HepG2 (cell line): ENCODE results near the gene POLH. TPM values are rescaled to one million over a fixed set of nuclear protein-coding genes. Genes with fewer than 3 reads are reported as not detected.

ENCODE experiments used
- ATF5 ChIP-seq: sonication (generic); formaldehyde crosslinking; IDR thresholded peaks from 2 replicates; pipeline ENCODE4 v1.4.0; 2020; ENCODE audit warnings: mild to moderate bottlenecking, low read depth, missing genetic modification reagents
- CCAR2 ChIP-seq: fragments of 200-400 bp; formaldehyde crosslinking; optimal IDR thresholded peaks from 2 replicates; pipeline ENCODE3; 2018; ENCODE audit warnings: low read depth, mild to moderate bottlenecking, low read length, moderate library complexity
- ERF ChIP-seq: IDR thresholded peaks from 2 replicates; pipeline ENCODE4 v1.6.1; 2018; ENCODE audit warnings: missing biosample characterization, missing genetic modification reagents
- JDP2 ChIP-seq: sonication (generic); formaldehyde crosslinking; IDR thresholded peaks from 2 replicates; pipeline ENCODE4 v1.8.1; 2022; ENCODE audit warnings: missing genetic modification reagents, borderline replicate concordance
- JUN ChIP-seq: sonication (generic); formaldehyde crosslinking; IDR thresholded peaks from 2 replicates; pipeline ENCODE4 v1.4.0; 2020; ENCODE audit warnings: mild to moderate bottlenecking, missing genetic modification reagents
- KDM5B ChIP-seq: sonication (generic); formaldehyde crosslinking; IDR thresholded peaks from 2 replicates; pipeline ENCODE4 v1.4.0; 2020; ENCODE audit warnings: missing genetic modification reagents, mild to moderate bottlenecking, borderline replicate concordance
- KLF13 ChIP-seq: sonication (generic); formaldehyde crosslinking; IDR thresholded peaks from 2 replicates; pipeline ENCODE4 v1.4.0; 2020; ENCODE audit warnings: mild to moderate bottlenecking, missing genetic modification reagents
- MTA1 ChIP-seq: sonication (generic); formaldehyde crosslinking; IDR thresholded peaks from 2 replicates; pipeline ENCODE4 v1.4.0; 2020; ENCODE audit warnings: missing genetic modification reagents, mild to moderate bottlenecking, borderline replicate concordance
- MTF2 ChIP-seq: sonication (generic); formaldehyde crosslinking; IDR thresholded peaks from 2 replicates; pipeline ENCODE4 v1.5.0; 2020; ENCODE audit warnings: missing genetic modification reagents, borderline replicate concordance
- MYPOP ChIP-seq: sonication (generic); formaldehyde crosslinking; IDR thresholded peaks from 2 replicates; pipeline ENCODE4 v1.8.1; 2023; ENCODE audit warnings: mild to moderate bottlenecking, moderate library complexity, missing genetic modification reagents
- NFIC ChIP-seq: IDR thresholded peaks from 2 replicates; pipeline ENCODE4 v1.6.1; 2012; ENCODE audit warnings: mild to moderate bottlenecking, low read length, inconsistent platforms
- PAWR ChIP-seq: sonication (generic); formaldehyde crosslinking; IDR thresholded peaks from 2 replicates; pipeline ENCODE4 v1.4.0; 2020; ENCODE audit warnings: missing genetic modification reagents, mild to moderate bottlenecking, borderline replicate concordance
- TEAD2 ChIP-seq: sonication (generic); formaldehyde crosslinking; IDR thresholded peaks from 2 replicates; pipeline ENCODE4 v1.9.0; 2021; ENCODE audit warnings: missing genetic modification reagents
- YEATS2 ChIP-seq: sonication (generic); formaldehyde crosslinking; IDR thresholded peaks from 2 replicates; pipeline ENCODE4 v1.4.0; 2020; ENCODE audit warnings: missing genetic modification reagents, borderline replicate concordance
- ZC3H4 ChIP-seq: sonication (generic); formaldehyde crosslinking; IDR thresholded peaks from 2 replicates; pipeline ENCODE4 v1.4.0; 2020; ENCODE audit warnings: missing genetic modification reagents, borderline replicate concordance
- ZNF274 ChIP-seq: sonication (generic); formaldehyde crosslinking; IDR thresholded peaks from 2 replicates; pipeline ENCODE4 v1.5.1; 2020; ENCODE audit warnings: mild to moderate bottlenecking, missing genetic modification reagents
- ZNF460 ChIP-seq: sonication (generic); formaldehyde crosslinking; IDR thresholded peaks from 2 replicates; pipeline ENCODE4 v1.5.1; 2020; ENCODE audit warnings: missing genetic modification reagents, mild to moderate bottlenecking, borderline replicate concordance
- ZNF567 ChIP-seq: sonication (generic); formaldehyde crosslinking; IDR thresholded peaks from 2 replicates; pipeline ENCODE4 v1.8.1; 2023; ENCODE audit warnings: mild to moderate bottlenecking, missing genetic modification reagents, borderline replicate concordance
- ZNF703 ChIP-seq: sonication (generic); formaldehyde crosslinking; IDR thresholded peaks from 2 replicates; pipeline ENCODE4 v1.5.1; 2020; ENCODE audit warnings: missing genetic modification reagents, mild to moderate bottlenecking, moderate library complexity, borderline replicate concordance
- ZNF773 ChIP-seq: sonication (generic); formaldehyde crosslinking; IDR thresholded peaks from 2 replicates; pipeline ENCODE4 v1.4.0; 2020; ENCODE audit warnings: missing genetic modification reagents, borderline replicate concordance
- polyA plus RNA-seq, 8 experiments: library from polyadenylated mRNA; depleted of rRNA in 3 of 8; stranded (reverse) in 7 of 8; unstranded in 1 of 8; fragments of >200 nt; fragmentation: Illumina TruSeq in 4 of 8; extraction: Trizol in 4 of 8; gene quantifications; 2 replicates each; pipeline versions ENCODE4 v1.2.1 to v1.2.3, GENCODE V29; 2011 to 2016; ENCODE audit warnings: low read depth in 4 of 8, missing spikeins in 1 of 8, mixed read lengths in 1 of 8; ENCODE audit not compliant: insufficient read depth in 1 of 8
- total RNA-seq, 5 experiments: library from RNA; depleted of rRNA; stranded (reverse); fragments of >200 nt; fragmentation: Illumina TruSeq; extraction: Trizol; gene quantifications; 2 replicates each; pipeline ENCODE4 v1.2.3, GENCODE V29; 2016; ENCODE audit warnings: low read depth in 1 of 5
- TF ChIP-seq, protein P1 (sequence below): sonication (generic); formaldehyde crosslinking; IDR thresholded peaks from 2 replicates; pipeline ENCODE4 v1.4.0; 2020; ENCODE audit warnings: missing genetic modification reagents, borderline replicate concordance
- TF ChIP-seq, protein P2 (sequence below): sonication (generic); formaldehyde crosslinking; IDR thresholded peaks from 2 replicates; pipeline ENCODE4 v1.5.1; 2020; ENCODE audit warnings: missing genetic modification reagents, mild to moderate bottlenecking, borderline replicate concordance

The POLH gene
- total and polyA plus RNA-seq, 2 of the 13 experiments (the other 11 are each of a cell fraction or from before 2014, with no cell fraction given): 11.6 to 25.0 TPM

- no peak for TF ChIP-seq KLF13 (CRISPR knock-in tag)
- TF ChIP-seq MYPOP (CRISPR knock-in tag): no peak; the same call in none of the 2 replicates
- TF ChIP-seq NFIC: peak; percentile 25
- peak; percentile 94 for TF ChIP-seq ZC3H4 (CRISPR knock-in tag)
- peak; percentile 77 for TF ChIP-seq KDM5B (CRISPR knock-in tag)
- TF ChIP-seq CCAR2: no peak
- no peak for TF ChIP-seq ZNF274
- no peak; the same call in 1 of the 2 replicates for TF ChIP-seq ZNF460 (CRISPR knock-in tag)
- TF ChIP-seq ERF (CRISPR knock-in tag): peak; percentile 93
- TF ChIP-seq, protein P1, sequence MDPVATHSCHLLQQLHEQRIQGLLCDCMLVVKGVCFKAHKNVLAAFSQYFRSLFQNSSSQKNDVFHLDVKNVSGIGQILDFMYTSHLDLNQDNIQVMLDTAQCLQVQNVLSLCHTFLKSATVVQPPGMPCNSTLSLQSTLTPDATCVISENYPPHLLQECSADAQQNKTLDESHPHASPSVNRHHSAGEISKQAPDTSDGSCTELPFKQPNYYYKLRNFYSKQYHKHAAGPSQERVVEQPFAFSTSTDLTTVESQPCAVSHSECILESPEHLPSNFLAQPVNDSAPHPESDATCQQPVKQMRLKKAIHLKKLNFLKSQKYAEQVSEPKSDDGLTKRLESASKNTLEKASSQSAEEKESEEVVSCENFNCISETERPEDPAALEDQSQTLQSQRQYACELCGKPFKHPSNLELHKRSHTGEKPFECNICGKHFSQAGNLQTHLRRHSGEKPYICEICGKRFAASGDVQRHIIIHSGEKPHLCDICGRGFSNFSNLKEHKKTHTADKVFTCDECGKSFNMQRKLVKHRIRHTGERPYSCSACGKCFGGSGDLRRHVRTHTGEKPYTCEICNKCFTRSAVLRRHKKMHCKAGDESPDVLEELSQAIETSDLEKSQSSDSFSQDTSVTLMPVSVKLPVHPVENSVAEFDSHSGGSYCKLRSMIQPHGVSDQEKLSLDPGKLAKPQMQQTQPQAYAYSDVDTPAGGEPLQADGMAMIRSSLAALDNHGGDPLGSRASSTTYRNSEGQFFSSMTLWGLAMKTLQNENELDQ (CRISPR knock-in tag): no peak
- TF ChIP-seq ZNF703 (CRISPR knock-in tag): no peak; the same call in 1 of the 2 replicates
- no peak for TF ChIP-seq MTF2
- no peak; the same call in 1 of the 2 replicates for TF ChIP-seq MTA1 (CRISPR knock-in tag)
- peak; percentile 48; the same call in 1 of the 2 replicates for TF ChIP-seq ZNF773 (CRISPR knock-in tag)
- TF ChIP-seq YEATS2 (CRISPR knock-in tag): no peak; the same call in 1 of the 2 replicates
- peak; percentile 84 for TF ChIP-seq ZNF567 (CRISPR knock-in tag)
- TF ChIP-seq, protein P2, sequence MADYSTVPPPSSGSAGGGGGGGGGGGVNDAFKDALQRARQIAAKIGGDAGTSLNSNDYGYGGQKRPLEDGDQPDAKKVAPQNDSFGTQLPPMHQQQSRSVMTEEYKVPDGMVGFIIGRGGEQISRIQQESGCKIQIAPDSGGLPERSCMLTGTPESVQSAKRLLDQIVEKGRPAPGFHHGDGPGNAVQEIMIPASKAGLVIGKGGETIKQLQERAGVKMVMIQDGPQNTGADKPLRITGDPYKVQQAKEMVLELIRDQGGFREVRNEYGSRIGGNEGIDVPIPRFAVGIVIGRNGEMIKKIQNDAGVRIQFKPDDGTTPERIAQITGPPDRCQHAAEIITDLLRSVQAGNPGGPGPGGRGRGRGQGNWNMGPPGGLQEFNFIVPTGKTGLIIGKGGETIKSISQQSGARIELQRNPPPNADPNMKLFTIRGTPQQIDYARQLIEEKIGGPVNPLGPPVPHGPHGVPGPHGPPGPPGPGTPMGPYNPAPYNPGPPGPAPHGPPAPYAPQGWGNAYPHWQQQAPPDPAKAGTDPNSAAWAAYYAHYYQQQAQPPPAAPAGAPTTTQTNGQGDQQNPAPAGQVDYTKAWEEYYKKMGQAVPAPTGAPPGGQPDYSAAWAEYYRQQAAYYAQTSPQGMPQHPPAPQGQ (CRISPR knock-in tag): no peak; the same call in 1 of the 2 replicates
- TF ChIP-seq PAWR: 0 out of 2 replicates have a peak, but pooled peaks have one; percentile 94
- TF ChIP-seq JUN (CRISPR knock-in tag): no peak
- TF ChIP-seq TEAD2 (CRISPR knock-in tag): peak; percentile 17; the same call in 1 of the 2 replicates
- TF ChIP-seq JDP2 (CRISPR knock-in tag): no peak
- no peak; the same call in 1 of the 2 replicates for TF ChIP-seq ATF5 (CRISPR knock-in tag)
Measured at GRCh38 chr6:43629505-43630300, 53.7 kb downstream of the POLH start (continued).
